Fibroblast of skin of back (primary cell): ENCODE measurements around the gene METTL8.

Source experiments
- DNase-seq: peaks from one replicate; pipeline ENCODE4 v3.0.0-alpha.2; 2013

Gene METTL8

DNA sequence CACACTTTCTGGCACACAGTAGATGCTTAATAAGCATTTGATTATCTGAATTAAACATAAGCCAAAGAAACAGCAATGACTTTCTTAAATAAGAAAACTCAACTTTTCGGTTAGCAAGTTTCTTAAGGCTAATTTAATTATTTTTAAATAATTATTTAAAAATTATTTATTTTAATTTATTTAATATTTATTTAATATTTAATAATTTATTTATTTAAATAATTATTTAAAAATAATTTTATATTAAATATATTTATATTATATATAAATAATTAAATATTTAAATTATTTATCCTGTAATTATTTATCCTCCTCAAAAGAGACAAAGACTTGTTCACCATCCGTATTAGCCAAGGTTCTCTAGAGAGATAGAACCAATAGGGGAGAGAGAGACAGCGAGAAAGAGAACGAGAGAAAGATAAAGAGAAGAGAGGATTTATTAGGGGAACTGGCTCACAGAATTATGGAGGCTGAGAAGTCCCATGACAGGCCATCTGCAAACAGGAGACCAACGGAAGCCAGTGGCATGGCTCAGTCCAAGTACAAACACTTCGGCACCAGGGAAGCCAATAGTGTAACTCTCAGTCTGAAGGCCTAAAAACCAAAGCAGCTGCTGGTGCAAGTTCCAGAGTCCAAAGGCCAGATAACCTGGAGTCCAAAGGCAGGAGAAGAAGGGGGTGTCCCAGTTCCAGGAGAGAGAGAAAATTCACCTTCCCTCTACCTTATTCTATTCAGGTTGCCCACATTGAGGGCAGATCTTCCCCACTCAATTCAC lies 125.3 kb downstream of the METTL8 start:
- DNase-seq = no peak

DNA sequence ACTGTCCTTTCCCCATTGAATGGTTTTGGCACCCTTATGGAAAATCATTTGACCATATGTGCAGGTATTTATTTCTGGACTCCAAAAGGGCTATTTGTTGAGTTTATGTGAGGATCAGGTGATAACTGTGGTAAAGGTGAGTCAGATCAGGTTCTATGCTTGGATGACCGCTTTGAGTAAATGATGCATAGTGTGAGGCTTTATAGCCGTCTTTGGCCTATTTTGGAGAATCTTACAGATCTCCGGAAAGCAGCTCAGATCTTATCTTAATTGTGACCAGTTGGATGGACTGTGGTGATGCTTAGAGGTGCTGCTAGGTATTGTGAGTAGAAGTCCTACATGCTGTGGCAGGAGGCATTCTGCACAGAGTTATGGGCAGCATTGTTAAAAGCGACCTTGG lies 126.2 kb downstream of the METTL8 start:
- DNase-seq = no peak

DNA sequence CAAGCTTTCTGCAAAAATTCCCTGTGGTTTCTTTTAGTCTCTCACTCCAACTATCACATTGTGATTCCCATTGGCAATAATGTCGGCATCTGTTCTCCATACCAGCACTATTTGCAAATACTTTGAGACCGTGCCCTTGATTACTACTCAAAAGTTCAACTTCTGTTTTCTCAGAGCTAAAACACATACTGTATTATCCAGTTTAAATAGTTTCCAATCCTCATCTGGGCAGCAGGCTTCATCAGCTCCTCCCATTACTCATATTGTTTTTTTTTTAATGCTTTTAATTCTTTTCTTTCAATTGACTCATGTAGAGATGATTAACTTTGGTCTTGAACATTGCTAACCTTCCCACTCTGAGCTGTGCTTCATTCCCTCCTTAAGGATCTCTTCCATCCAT lies 135.8 kb downstream of the METTL8 start:
- peak; percentile 83 for DNase-seq

DNA sequence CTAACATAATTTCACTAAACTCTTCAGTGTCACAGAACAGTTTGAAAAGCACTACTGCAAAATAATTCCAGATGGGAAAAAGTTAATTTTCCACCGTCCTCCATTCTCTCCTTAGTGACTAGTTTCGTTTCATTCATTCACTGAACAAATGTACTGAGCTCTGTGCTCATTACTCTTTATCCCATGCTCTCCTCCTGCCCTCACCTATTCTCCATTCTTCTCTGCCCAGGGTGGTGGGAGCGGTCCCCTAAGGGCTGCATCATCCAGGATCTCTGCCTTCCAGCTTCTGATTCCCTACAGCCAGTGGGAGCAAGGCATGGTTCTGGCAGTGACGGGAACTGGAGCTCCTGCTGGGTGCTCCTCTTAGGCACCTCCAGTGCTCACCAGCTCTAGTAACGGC lies 139.2 kb downstream of the METTL8 start:
- no peak for DNase-seq

DNA sequence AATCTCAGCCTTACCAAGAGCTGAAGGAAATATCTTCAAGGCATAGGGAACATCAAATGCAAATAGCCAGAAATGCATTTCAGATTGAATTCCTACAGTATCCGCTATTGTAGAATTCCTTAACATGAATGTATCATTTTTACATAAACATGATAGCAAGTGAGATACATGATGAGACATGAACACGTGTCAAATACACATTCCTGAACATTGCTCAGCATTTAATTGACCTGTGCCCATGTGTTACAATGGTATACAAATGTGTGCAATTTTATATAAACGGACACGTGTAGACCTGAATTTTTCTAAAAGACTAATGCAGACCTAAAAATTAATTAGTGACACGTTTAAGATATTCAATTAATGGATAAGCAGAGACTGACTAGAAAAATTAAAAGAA lies 140.1 kb downstream of the METTL8 start:
- DNase-seq = no peak

DNA sequence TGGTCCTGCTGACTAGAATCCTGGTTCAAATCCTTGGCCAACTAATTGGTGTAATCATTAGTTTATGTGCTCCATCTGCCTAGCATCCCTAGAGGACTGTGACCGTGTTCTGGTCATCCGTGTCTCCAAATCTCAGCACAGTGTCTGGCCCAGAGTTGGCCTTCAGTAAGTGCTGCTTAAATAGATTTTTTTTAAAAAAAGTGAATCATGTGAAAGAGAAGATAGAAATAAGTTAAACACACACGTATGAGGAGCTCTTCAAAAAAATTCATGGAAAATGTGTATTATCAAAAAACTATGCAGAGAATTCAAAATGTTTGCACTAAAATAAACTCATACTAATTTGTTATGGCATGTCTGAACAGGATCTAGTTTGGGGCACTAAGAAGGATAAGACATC lies 143.8 kb downstream of the METTL8 start:
- peak; percentile 71 for DNase-seq

DNA sequence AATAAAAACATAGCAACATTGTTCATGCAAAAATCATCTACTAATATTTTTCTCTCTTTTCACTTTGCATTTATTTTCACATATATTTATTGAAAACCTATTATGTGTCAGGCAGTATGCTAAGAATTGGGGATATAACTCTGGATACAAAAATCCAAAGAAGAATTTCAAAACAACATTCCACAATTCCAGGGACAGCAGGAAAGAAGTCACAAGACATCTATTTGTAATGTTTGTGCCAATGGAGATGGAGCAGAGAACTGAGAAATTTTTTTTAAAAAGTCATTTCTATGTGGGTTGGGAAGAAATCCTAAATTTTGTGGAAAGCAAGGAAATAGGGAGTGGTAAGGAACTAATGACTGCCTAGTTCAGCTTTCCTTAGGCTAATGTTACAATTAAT lies 144.5 kb downstream of the METTL8 start:
- DNase-seq = peak; percentile 61

DNA sequence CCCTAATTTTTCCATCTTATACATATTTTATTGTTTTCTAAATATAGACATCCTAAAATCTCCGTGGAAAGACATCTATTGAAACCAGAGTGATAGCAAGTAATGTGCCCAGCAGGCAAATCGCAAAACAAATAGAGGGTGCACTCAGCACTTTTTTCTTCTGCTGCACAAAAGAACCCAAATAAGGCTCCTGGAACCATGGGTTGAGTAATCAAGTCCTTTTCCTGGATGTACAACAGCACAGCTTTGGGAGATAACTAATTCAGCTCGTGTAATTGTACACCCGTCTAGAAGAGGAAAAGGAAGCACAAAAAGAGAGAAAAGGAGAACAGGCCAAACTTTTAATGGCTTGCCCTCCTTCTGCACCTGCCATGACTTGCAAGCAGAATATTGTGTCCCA lies 146.2 kb downstream of the METTL8 start:
- DNase-seq = no peak

DNA sequence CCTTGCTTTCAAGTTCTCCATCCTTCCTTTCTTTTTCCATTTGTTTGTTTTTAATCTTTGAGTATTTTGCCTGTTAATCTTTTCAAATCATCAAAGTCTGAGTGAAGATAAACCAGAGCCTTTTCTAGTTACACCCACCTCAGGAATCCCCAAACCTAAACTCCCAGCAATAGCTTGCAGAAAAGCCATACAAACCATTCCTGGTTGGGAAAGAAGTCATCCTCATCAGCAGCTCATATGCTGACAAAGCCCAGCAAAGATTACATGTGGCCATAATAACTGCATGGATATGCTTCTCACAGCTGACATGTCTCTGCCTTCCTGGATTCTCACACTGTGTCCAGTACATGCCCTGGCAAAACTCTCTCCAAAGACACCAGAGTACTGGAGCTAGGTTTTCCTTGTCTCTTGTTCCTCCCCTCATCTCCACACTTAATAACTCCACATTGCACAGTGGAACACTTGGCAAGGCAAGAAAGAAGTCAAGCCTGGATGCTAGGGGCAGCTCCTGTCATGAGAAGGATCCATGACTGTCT lies 146.7 kb downstream of the METTL8 start:
- DNase-seq = no peak

DNA sequence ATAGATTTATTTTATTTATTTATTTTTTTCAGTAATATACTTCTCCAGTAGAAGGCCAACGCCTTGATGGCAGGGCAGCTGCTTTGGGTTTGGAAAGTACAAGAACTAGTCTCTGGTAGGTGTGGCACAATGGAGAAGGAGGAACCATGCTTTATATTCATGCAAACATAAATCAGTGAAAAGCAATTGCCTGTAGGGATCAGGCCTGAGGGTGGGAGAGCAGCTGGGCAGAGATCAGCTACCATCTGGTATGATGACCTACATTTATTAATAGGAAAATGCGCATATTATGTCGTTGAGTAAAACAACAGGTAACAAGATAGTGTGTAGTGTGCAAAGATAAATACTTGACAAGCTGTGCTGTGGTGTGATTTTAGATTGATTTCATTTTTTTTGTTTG lies 152.7 kb downstream of the METTL8 start:
- no peak for DNase-seq

DNA sequence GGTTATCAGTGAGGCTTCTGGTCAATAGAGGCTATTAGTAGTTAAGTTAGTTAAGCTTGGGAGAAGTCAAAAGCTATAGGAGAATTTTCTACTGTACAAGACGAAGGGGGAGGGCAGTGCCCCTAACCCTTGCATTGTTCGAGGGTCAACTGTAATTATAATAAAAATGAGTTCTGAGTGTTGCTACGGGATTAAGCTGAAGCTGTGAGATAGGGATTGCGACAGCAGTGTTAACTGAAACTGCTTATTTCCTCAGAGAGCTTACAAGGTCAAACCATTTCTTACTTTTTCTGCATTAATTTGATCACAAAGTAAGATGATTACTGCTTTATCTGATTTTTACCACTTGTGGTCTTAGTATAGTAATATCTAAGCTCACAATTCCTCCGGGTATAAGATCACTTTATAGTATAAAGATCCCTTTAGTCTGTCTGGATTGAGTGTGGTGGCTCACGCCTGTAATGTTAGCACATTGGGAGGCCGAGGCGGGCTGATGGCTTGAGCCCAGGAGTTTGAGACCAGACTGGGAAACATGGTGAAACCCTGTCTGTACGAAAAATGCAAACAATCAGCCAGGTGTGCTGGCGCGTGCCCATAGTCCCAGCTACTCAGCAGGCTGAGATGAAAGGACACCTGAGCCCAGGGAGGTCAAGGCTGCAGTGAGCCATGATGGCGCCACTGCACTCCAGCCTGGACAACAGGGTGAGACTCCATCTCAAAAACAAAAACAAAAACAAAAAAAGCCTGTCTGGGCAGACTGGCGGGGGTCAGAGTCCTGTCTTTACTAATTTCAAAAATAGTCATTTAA lies 153.6 kb downstream of the METTL8 start:
- DNase-seq = no peak

DNA sequence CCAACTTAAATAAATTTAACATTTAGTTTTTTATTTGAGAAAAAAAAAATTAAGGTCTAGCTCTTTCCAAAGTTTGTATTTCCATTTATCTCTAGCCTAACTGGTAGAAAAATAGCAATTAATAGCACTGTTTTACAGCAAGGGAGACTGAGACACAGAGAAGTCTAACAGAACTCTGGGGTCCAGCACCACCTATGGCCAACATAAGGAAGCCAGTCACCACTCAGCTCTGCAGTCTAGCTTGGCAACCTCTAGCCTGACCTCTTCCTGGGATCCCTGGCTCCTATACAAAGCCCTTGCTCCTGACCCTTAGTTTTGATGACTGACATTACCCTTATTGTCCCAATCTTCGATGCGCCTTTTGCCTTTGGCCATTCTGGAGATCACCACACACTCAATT lies 159.0 kb downstream of the METTL8 start:
- DNase-seq = no peak

DNA sequence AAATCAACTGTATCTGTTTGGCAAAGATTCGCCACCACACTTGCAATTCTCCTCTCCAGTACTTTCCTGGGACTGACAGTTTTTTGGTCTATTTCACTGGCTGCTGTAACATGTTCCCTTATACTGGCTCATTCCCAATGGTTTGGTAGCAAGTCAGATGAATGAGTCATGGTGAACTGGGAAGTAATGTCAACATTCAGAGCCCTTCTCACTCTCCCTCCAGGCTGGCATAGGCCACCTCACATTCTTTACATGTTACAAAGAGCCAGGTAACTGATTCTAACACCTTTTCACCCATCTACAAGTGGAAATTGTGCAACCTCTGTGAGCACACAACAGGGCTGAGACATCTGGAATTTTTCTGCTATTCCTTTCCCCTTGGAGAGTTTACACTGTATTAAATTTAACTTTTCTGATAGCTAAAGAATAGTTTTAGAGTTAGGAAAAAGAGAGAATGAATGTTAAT lies 161.8 kb downstream of the METTL8 start:
- peak; percentile 93 for DNase-seq

DNA sequence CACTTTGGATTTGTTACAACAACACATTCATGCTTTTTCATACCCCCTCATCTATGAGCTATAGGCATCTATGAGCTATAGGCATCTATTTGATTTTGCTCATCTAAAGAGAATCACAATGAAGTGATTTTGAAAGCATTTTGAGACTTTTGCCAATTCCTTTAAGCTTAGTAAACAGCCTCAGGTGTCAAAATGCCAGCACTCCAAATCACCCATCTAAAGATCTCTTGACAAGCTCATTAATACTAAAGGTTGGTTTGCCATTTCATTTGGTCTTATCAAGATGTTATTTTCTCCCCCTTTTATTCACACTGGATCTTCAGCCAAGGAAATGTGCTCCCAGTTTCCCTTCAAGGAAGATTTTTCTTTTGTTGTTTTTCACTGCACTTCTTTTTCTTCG lies 162.4 kb downstream of the METTL8 start:
- DNase-seq = no peak

DNA sequence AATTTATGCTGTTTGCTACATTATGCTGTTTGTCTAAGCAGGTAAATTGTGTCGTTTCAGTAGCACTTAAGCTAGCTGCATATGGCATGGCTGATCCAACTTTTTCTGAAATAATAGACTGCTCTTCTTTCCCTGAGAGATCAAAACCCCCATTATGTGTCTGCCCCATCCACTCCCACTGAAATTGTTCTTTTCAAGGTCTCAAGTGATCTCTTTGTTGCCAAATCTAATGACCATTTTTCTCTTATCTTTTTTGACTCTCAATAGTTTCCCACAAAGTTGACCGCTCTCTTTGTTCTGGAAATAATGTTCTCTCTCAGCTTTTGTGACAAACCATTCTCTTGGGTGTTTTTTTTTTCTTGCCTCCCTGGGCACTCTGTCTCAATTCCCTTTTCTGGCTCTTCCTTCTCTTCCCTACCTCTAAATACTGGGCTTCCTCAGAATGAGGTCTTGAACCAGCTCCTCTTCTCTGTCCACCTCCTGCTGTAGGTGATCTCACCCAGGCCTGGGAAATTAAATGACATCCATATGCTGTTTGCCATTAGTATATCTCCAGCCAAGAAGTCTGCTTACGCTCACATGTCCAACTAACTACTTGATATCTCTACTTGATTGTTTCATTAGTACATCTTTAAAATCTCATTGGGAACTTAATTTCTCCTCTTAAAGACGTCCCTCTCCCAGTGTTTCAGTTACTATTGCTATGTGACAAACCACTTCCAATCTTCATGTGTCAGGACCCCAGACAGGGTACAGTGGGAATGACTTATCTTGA lies 165.7 kb downstream of the METTL8 start:
- no peak for DNase-seq
